Measurements from ENCODE around the gene CNTNAP2. TPM values are rescaled to one million over a fixed set of nuclear protein-coding genes. Genes with fewer than 3 reads are reported as not detected.

CNTNAP2 gene
- total and polyA plus RNA-seq, 2 donors from 2014 or later = 0.06 to 0.13 TPM

DNA sequence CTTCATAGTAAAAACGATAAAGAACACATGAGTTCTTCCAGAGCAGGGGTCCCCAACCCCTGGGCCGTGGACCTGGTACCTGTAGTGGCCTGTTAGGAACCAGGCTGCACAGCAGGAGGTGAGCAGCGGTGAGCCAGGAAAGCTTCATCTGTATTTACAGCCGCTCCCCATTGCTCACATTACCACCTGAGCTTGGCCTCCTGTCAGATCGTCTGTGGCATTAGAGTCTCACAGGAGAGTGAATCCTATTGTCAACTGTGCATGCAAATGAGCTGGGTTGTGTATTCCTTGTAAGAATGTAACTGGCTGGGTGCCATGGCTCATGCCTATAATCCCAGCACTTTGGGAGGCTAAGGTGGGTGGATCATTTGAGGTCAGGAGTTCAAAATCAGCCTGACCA is 229.5 kb downstream of the CNTNAP2 start:
- Histone ChIP-seq H3K4me1 (ENCODE audit: control insufficient read depth in 2 of 3, insufficient read depth in 2 of 3, low read depth in 1 of 3, low read length in 3 of 3) (no peaks in the 10 kb centered on the region), H3K4me3 (ENCODE audit: low read length in 3 of 3) (no peak overlapping the region), H3K27ac (ENCODE audit: low read depth in 2 of 2, low read length in 2 of 2) (no peak overlapping the region), H3K9me3 (ENCODE audit: control insufficient read depth in 2 of 3, insufficient read depth in 1 of 3, low read length in 3 of 3) (no peaks in the 10 kb centered on the region), H3K36me3 (ENCODE audit: control insufficient read depth in 2 of 3, insufficient read depth in 3 of 3, low read length in 3 of 3) (no peaks in the 10 kb centered on the region), H3K9ac (ENCODE audit: low read length in 3 of 3) (no peak overlapping the region), H3K27me3 (ENCODE audit: control insufficient read depth, insufficient read depth, low read length) (no peaks in the 10 kb centered on the region)
- no peak for FAIRE-seq
- TF ChIP-seq, protein P1, sequence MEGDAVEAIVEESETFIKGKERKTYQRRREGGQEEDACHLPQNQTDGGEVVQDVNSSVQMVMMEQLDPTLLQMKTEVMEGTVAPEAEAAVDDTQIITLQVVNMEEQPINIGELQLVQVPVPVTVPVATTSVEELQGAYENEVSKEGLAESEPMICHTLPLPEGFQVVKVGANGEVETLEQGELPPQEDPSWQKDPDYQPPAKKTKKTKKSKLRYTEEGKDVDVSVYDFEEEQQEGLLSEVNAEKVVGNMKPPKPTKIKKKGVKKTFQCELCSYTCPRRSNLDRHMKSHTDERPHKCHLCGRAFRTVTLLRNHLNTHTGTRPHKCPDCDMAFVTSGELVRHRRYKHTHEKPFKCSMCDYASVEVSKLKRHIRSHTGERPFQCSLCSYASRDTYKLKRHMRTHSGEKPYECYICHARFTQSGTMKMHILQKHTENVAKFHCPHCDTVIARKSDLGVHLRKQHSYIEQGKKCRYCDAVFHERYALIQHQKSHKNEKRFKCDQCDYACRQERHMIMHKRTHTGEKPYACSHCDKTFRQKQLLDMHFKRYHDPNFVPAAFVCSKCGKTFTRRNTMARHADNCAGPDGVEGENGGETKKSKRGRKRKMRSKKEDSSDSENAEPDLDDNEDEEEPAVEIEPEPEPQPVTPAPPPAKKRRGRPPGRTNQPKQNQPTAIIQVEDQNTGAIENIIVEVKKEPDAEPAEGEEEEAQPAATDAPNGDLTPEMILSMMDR (IDR thresholded peaks at IDR 0.05; ENCODE audit: borderline replicate concordance, extremely low read depth, insufficient read depth) = no peak
- no peak for DNase-seq
- intact Hi-C loops (cut with DNase I) = no loop called here

DNA sequence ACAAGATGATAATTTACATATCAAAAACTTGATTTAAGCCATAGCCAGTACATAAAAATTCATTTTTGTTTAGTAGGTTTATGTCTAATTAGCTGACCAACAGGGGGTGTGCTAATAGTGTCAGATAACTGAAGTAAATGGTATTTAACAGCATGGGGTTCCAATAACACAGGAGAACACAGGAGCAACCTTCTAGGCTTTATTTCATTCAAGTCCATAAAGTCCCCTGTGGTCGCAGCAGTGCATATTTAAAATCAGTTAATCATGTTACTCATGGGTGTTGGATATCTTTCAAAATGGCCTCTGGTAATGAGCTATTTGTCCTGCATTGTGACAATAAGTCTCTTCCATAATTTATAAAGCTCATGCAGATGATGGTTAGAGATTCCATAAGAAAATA is 238.6 kb downstream of the CNTNAP2 start:
- DNase-seq = no peak
- no peak overlapping the region for H3K27ac ChIP-seq (ENCODE audit: low read depth in 2 of 2, low read length in 2 of 2)
- intact Hi-C loops (cut with DNase I) = no loop called here
- no peaks in the 10 kb centered on the region for H3K4me1 ChIP-seq (ENCODE audit: control insufficient read depth in 2 of 3, insufficient read depth in 2 of 3, low read depth in 1 of 3, low read length in 3 of 3)
- FAIRE-seq = no peak
- no peak overlapping the region for H3K9ac ChIP-seq (ENCODE audit: low read length in 3 of 3)
- no peak overlapping the region for H3K4me3 ChIP-seq (ENCODE audit: low read length in 3 of 3)
- H3K9me3 ChIP-seq (ENCODE audit: control insufficient read depth in 2 of 3, insufficient read depth in 1 of 3, low read length in 3 of 3) = no peaks in the 10 kb centered on the region
- TF ChIP-seq, protein P1 (IDR thresholded peaks at IDR 0.05; ENCODE audit: borderline replicate concordance, extremely low read depth, insufficient read depth) = no peak
- no peaks in the 10 kb centered on the region for H3K36me3 ChIP-seq (ENCODE audit: control insufficient read depth in 2 of 3, insufficient read depth in 3 of 3, low read length in 3 of 3)
- no peaks in the 10 kb centered on the region for H3K27me3 ChIP-seq (ENCODE audit: control insufficient read depth, insufficient read depth, low read length)

DNA sequence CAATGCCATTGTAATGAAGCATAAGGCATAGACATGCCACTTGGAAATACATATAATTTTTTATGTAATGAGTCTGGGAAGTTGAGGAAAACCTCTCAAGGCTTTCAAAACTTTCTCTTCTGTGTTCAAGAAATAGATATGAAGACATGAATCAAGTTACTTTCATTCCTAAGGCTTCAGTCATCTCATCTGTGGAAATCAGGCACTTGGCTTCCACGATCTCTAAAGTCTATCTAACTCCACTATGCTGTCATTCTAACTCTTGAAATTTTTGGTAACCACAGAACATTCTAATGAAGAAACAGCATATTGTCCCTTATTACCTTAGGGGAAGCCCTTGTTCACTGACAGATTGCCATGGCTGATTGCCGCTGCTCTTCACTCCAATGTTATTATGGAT is 242.6 kb downstream of the CNTNAP2 start:
- no peak for FAIRE-seq
- no peak for DNase-seq
- Histone ChIP-seq H3K4me1 (ENCODE audit: control insufficient read depth in 2 of 3, insufficient read depth in 2 of 3, low read depth in 1 of 3, low read length in 3 of 3) (no peaks in the 10 kb centered on the region), H3K27ac (ENCODE audit: low read depth in 2 of 2, low read length in 2 of 2) (no peak overlapping the region), H3K9me3 (ENCODE audit: control insufficient read depth in 2 of 3, insufficient read depth in 1 of 3, low read length in 3 of 3) (no peaks in the 10 kb centered on the region), H3K9ac (ENCODE audit: low read length in 3 of 3) (no peak overlapping the region), H3K36me3 (ENCODE audit: control insufficient read depth in 2 of 3, insufficient read depth in 3 of 3, low read length in 3 of 3) (no peaks in the 10 kb centered on the region), H3K4me3 (ENCODE audit: low read length in 3 of 3) (no peak overlapping the region), H3K27me3 (ENCODE audit: control insufficient read depth, insufficient read depth, low read length) (no peaks in the 10 kb centered on the region)
- intact Hi-C loops (cut with DNase I) = no loop called here
- TF ChIP-seq, protein P1 (IDR thresholded peaks at IDR 0.05; ENCODE audit: borderline replicate concordance, extremely low read depth, insufficient read depth) = no peak

DNA sequence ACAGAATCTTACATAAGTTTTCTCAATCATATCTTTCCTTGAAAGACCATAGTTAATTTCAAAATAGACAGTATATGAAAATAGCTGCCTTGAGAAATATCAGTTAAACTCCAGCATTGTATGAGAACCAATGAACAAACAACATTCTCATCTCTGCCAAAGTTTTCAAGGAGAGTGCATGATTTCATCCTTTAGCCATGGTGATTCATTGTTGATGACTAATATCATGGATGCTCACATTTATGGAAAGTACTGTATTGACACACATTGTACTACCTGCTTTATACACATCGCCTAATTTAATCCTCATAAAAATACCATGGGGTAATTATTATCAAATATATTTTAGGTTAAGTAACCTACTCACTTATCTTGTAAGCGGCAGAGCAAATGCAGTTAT is 250.3 kb downstream of the CNTNAP2 start:
- DNase-seq (no peak), FAIRE-seq (no peak)
- intact Hi-C loops (cut with DNase I) = no loop called here
- Histone ChIP-seq H3K9ac (ENCODE audit: low read length in 3 of 3) (no peak overlapping the region), H3K27ac (ENCODE audit: low read depth in 2 of 2, low read length in 2 of 2) (no peak overlapping the region), H3K27me3 (ENCODE audit: control insufficient read depth, insufficient read depth, low read length) (no peaks in the 10 kb centered on the region), H3K36me3 (ENCODE audit: control insufficient read depth in 2 of 3, insufficient read depth in 3 of 3, low read length in 3 of 3) (no peaks in the 10 kb centered on the region), H3K4me1 (ENCODE audit: control insufficient read depth in 2 of 3, insufficient read depth in 2 of 3, low read depth in 1 of 3, low read length in 3 of 3) (no peaks in the 10 kb centered on the region), H3K9me3 (ENCODE audit: control insufficient read depth in 2 of 3, insufficient read depth in 1 of 3, low read length in 3 of 3) (no peaks in the 10 kb centered on the region), H3K4me3 (ENCODE audit: low read length in 3 of 3) (no peak overlapping the region)
- TF ChIP-seq, protein P1 (IDR thresholded peaks at IDR 0.05; ENCODE audit: borderline replicate concordance, extremely low read depth, insufficient read depth) = no peak
